Measurements from ENCODE around the gene PLCB1. TPM values are rescaled to one million over a fixed set of nuclear protein-coding genes. Genes with fewer than 3 reads are reported as not detected.

The PLCB1 gene
- total RNA-seq, 1 experiment from 2014 or later, result 11.3 TPM

DNA sequence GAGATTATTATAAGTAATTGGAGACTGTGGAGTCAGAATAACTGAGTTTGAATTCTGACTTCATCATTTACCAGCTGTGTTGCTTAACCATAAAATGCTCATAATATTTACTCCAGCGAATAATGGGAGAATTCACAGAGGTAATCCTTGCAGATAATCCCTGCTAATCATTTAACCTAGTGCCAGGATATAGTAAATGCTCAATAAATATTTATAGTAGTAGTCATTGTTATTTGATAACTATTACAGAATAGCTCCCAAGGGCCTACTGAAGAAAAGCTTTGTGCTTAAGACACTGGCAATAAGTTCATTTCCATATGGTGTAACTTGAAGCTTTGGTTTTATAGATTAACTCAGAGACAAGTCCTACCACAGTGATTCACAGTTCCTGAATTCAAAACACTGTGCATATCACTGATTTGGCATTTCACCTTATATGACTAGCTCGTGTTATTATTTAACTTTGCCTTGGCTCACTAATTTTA is 728.0 kb downstream of the PLCB1 start:
- ATAC-seq, result no peak
- H3K4me3 Mint-ChIP-seq, result no peak overlapping the region
- ChIA-PET CTCF (no interaction called here), POLR2A (interaction anchor here (1.0 kb wide), 1 partner anchor 209 kb away, joined by 3 read pairs; the partner anchor contains the start of gene PLCB4)
- peaks cover 12% of the 10 kb centered on the region for H3K4me1 Mint-ChIP-seq
- no peaks in the 10 kb centered on the region for H3K27me3 Mint-ChIP-seq (ENCODE audit: low read depth)
- no peak for DNase-seq (ENCODE audit: low spot score)
- H3K9me3 Mint-ChIP-seq, result peaks cover 7% of the 10 kb centered on the region
- peaks cover 6% of the 10 kb centered on the region for H3K36me3 Mint-ChIP-seq
- no peak overlapping the region for H3K27ac Mint-ChIP-seq
- no peak for TF ChIP-seq ZNF317 (CRISPR knock-in tag; IDR thresholded peaks at IDR 0.05; ENCODE audit: borderline replicate concordance, low read depth)
- no peak for TF ChIP-seq SMAD3 (CRISPR knock-in tag; IDR thresholded peaks at IDR 0.05; ENCODE audit: borderline replicate concordance)
- no peak for TF ChIP-seq NR3C1 (CRISPR knock-in tag; conservative IDR thresholded peaks at IDR 0.05; ENCODE audit: low read depth)
- no peak for TF ChIP-seq ETV6 (CRISPR knock-in tag; IDR thresholded peaks at IDR 0.05)
- no peak for TF ChIP-seq ZNF396 (CRISPR knock-in tag; IDR thresholded peaks at IDR 0.05; ENCODE audit: borderline replicate concordance)
- TF ChIP-seq, protein P1, sequence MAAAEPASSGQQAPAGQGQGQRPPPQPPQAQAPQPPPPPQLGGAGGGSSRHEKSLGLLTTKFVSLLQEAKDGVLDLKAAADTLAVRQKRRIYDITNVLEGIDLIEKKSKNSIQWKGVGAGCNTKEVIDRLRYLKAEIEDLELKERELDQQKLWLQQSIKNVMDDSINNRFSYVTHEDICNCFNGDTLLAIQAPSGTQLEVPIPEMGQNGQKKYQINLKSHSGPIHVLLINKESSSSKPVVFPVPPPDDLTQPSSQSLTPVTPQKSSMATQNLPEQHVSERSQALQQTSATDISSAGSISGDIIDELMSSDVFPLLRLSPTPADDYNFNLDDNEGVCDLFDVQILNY (CRISPR knock-in tag; IDR thresholded peaks at IDR 0.05), result no peak
- TF ChIP-seq, protein P2, sequence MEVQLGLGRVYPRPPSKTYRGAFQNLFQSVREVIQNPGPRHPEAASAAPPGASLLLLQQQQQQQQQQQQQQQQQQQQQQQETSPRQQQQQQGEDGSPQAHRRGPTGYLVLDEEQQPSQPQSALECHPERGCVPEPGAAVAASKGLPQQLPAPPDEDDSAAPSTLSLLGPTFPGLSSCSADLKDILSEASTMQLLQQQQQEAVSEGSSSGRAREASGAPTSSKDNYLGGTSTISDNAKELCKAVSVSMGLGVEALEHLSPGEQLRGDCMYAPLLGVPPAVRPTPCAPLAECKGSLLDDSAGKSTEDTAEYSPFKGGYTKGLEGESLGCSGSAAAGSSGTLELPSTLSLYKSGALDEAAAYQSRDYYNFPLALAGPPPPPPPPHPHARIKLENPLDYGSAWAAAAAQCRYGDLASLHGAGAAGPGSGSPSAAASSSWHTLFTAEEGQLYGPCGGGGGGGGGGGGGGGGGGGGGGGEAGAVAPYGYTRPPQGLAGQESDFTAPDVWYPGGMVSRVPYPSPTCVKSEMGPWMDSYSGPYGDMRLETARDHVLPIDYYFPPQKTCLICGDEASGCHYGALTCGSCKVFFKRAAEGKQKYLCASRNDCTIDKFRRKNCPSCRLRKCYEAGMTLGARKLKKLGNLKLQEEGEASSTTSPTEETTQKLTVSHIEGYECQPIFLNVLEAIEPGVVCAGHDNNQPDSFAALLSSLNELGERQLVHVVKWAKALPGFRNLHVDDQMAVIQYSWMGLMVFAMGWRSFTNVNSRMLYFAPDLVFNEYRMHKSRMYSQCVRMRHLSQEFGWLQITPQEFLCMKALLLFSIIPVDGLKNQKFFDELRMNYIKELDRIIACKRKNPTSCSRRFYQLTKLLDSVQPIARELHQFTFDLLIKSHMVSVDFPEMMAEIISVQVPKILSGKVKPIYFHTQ (CRISPR knock-in tag; IDR thresholded peaks at IDR 0.05), result no peak
- TF ChIP-seq ZNF138 (CRISPR knock-in tag; conservative IDR thresholded peaks at IDR 0.05), result no peak
- TF ChIP-seq OVOL2 (CRISPR knock-in tag; IDR thresholded peaks at IDR 0.05; ENCODE audit: borderline replicate concordance), result no peak
- TF ChIP-seq, protein P3, sequence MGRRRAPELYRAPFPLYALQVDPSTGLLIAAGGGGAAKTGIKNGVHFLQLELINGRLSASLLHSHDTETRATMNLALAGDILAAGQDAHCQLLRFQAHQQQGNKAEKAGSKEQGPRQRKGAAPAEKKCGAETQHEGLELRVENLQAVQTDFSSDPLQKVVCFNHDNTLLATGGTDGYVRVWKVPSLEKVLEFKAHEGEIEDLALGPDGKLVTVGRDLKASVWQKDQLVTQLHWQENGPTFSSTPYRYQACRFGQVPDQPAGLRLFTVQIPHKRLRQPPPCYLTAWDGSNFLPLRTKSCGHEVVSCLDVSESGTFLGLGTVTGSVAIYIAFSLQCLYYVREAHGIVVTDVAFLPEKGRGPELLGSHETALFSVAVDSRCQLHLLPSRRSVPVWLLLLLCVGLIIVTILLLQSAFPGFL (CRISPR knock-in tag; IDR thresholded peaks at IDR 0.05; ENCODE audit: borderline replicate concordance), result no peak
- TF ChIP-seq, protein P4, sequence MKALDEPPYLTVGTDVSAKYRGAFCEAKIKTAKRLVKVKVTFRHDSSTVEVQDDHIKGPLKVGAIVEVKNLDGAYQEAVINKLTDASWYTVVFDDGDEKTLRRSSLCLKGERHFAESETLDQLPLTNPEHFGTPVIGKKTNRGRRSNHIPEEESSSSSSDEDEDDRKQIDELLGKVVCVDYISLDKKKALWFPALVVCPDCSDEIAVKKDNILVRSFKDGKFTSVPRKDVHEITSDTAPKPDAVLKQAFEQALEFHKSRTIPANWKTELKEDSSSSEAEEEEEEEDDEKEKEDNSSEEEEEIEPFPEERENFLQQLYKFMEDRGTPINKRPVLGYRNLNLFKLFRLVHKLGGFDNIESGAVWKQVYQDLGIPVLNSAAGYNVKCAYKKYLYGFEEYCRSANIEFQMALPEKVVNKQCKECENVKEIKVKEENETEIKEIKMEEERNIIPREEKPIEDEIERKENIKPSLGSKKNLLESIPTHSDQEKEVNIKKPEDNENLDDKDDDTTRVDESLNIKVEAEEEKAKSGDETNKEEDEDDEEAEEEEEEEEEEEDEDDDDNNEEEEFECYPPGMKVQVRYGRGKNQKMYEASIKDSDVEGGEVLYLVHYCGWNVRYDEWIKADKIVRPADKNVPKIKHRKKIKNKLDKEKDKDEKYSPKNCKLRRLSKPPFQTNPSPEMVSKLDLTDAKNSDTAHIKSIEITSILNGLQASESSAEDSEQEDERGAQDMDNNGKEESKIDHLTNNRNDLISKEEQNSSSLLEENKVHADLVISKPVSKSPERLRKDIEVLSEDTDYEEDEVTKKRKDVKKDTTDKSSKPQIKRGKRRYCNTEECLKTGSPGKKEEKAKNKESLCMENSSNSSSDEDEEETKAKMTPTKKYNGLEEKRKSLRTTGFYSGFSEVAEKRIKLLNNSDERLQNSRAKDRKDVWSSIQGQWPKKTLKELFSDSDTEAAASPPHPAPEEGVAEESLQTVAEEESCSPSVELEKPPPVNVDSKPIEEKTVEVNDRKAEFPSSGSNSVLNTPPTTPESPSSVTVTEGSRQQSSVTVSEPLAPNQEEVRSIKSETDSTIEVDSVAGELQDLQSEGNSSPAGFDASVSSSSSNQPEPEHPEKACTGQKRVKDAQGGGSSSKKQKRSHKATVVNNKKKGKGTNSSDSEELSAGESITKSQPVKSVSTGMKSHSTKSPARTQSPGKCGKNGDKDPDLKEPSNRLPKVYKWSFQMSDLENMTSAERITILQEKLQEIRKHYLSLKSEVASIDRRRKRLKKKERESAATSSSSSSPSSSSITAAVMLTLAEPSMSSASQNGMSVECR (CRISPR knock-in tag; IDR thresholded peaks at IDR 0.05; ENCODE audit: borderline replicate concordance), result no peak
- no peak for TF ChIP-seq IRF2 (CRISPR knock-in tag; IDR thresholded peaks at IDR 0.05; ENCODE audit: borderline replicate concordance, low read depth)
- TF ChIP-seq, protein P5, sequence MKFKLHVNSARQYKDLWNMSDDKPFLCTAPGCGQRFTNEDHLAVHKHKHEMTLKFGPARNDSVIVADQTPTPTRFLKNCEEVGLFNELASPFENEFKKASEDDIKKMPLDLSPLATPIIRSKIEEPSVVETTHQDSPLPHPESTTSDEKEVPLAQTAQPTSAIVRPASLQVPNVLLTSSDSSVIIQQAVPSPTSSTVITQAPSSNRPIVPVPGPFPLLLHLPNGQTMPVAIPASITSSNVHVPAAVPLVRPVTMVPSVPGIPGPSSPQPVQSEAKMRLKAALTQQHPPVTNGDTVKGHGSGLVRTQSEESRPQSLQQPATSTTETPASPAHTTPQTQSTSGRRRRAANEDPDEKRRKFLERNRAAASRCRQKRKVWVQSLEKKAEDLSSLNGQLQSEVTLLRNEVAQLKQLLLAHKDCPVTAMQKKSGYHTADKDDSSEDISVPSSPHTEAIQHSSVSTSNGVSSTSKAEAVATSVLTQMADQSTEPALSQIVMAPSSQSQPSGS (CRISPR knock-in tag; IDR thresholded peaks at IDR 0.05; ENCODE audit: borderline replicate concordance, low read depth), result no peak
- TF ChIP-seq, protein P6, sequence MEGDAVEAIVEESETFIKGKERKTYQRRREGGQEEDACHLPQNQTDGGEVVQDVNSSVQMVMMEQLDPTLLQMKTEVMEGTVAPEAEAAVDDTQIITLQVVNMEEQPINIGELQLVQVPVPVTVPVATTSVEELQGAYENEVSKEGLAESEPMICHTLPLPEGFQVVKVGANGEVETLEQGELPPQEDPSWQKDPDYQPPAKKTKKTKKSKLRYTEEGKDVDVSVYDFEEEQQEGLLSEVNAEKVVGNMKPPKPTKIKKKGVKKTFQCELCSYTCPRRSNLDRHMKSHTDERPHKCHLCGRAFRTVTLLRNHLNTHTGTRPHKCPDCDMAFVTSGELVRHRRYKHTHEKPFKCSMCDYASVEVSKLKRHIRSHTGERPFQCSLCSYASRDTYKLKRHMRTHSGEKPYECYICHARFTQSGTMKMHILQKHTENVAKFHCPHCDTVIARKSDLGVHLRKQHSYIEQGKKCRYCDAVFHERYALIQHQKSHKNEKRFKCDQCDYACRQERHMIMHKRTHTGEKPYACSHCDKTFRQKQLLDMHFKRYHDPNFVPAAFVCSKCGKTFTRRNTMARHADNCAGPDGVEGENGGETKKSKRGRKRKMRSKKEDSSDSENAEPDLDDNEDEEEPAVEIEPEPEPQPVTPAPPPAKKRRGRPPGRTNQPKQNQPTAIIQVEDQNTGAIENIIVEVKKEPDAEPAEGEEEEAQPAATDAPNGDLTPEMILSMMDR (IDR thresholded peaks at IDR 0.05), result no peak
- no peak for TF ChIP-seq GTF2I (CRISPR knock-in tag; conservative IDR thresholded peaks at IDR 0.05)
- no peak for TF ChIP-seq TCF7 (CRISPR knock-in tag; IDR thresholded peaks at IDR 0.05; ENCODE audit: low read depth)
- TF ChIP-seq, protein P7, sequence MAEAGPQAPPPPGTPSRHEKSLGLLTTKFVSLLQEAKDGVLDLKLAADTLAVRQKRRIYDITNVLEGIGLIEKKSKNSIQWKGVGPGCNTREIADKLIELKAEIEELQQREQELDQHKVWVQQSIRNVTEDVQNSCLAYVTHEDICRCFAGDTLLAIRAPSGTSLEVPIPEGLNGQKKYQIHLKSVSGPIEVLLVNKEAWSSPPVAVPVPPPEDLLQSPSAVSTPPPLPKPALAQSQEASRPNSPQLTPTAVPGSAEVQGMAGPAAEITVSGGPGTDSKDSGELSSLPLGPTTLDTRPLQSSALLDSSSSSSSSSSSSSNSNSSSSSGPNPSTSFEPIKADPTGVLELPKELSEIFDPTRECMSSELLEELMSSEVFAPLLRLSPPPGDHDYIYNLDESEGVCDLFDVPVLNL (CRISPR knock-in tag; IDR thresholded peaks at IDR 0.05; ENCODE audit: borderline replicate concordance, low read depth), result no peak

Data from WTC11 (cell line).